Upper lobe of right lung (tissue), 1 donor: ENCODE results near the gene TMEM229B. TPM values are rescaled to one million over a fixed set of nuclear protein-coding genes. Genes with fewer than 3 reads are reported as not detected.
A peak's percentile ranks its signal among the peaks of the same experiment; 100 is the strongest.

ENCODE experiments used
- ATAC-seq: fragments of 200-7000 bp; cut with Tn5 transposase; one replicate; pipeline ENCODE4 v1.9.1; 2020; ENCODE audit warnings: mild to moderate bottlenecking, moderate library complexity
- DNase-seq: peaks from one replicate; pipeline ENCODE4 v3.0.0-alpha.2; 2020
- H3K27ac ChIP-seq: fragments of 200-600 bp; one replicate; pipeline ENCODE4 v1.8.0; 2022
- H3K27me3 ChIP-seq: fragments of 200-600 bp; one replicate; pipeline ENCODE4 v1.8.0; 2022; ENCODE audit warnings: mild to moderate bottlenecking
- H3K36me3 ChIP-seq: fragments of 200-600 bp; one replicate; pipeline ENCODE4 v1.8.0; 2022
- H3K4me1 ChIP-seq: fragments of 200-600 bp; one replicate; pipeline ENCODE4 v1.8.0; 2022
- H3K4me3 ChIP-seq: fragments of 200-600 bp; one replicate; pipeline ENCODE4 v1.8.0; 2022; ENCODE audit warnings: mild to moderate bottlenecking
- H3K9me3 ChIP-seq: fragments of 200-600 bp; one replicate; pipeline ENCODE4 v1.8.0; 2022
- intact Hi-C: fragments of 100-400 bp; cut with DNase I; formaldehyde crosslinking; loops from one replicate; pipeline ENCODE4 v1.11.0; 2022
- total RNA-seq: library from RNA; stranded (reverse); fragmentation: NEBNext Ultra II Directional; extraction: Animal tissue kit (Norgen Biotek cat#: 25700); gene quantifications from one replicate; pipeline ENCODE4 v1.2.1, GENCODE V29; 2021
- TF ChIP-seq, protein P1 (sequence below): fragments of 200-600 bp; IDR thresholded peaks from one replicate; pipeline ENCODE4 v1.8.0; 2022; ENCODE audit warnings: antibody characterized with exemption
- donor health status: DM: no; HTN: yes; CAD: no; lungs with severe emphysema.

The TMEM229B gene
- total RNA-seq, 1 donor from 2014 or later = 5.4 TPM

DNA sequence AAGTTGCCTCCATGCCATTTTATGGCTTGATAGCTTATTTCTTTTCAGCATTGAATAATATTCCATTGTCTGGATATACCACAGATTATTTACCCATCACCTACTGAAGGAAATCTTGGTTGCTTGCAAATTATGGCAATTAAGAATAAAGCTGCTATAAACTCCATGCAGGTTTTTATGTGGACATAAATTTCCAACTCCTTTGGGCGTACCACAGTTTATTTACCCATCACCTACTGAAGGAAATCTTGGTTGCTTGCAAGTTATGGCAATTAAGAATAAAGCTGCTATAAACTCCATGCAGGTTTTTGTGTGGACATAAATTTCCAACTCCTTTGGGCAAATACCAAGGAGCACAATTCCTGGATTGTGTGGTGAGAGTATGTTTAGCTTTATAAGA is 32.0 kb upstream of the TMEM229B start:
- TF ChIP-seq, protein P1, sequence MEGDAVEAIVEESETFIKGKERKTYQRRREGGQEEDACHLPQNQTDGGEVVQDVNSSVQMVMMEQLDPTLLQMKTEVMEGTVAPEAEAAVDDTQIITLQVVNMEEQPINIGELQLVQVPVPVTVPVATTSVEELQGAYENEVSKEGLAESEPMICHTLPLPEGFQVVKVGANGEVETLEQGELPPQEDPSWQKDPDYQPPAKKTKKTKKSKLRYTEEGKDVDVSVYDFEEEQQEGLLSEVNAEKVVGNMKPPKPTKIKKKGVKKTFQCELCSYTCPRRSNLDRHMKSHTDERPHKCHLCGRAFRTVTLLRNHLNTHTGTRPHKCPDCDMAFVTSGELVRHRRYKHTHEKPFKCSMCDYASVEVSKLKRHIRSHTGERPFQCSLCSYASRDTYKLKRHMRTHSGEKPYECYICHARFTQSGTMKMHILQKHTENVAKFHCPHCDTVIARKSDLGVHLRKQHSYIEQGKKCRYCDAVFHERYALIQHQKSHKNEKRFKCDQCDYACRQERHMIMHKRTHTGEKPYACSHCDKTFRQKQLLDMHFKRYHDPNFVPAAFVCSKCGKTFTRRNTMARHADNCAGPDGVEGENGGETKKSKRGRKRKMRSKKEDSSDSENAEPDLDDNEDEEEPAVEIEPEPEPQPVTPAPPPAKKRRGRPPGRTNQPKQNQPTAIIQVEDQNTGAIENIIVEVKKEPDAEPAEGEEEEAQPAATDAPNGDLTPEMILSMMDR = no peak
- intact Hi-C loops = no loop called here
- Histone ChIP-seq H3K27ac (no peak overlapping the region), H3K4me1 (peaks cover 8% of the 10 kb centered on the region), H3K9me3 (no peaks in the 10 kb centered on the region), H3K36me3 (no peaks in the 10 kb centered on the region), H3K4me3 (no peak overlapping the region), H3K27me3 (peaks cover 16% of the 10 kb centered on the region)
- no peak for DNase-seq
- ATAC-seq = no peak

DNA sequence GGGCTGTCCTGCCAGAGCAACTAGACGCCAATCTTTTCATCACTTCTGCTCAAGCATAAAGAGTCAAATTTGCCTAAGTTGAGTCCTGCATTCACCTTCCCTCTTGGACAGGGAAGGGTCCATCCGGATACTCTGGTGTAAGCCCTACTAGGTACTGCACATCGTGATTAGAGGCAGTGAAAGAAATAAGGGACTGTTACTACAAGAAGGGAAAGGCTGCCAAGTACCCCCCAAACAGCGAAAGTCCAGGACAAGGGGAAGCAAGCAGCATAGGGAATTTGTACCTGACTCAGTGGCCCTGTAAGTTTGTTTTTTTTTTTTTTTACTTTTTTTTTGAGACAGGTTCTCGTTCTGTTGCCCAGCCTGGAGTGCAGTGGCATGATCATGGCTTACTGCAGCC is 30.9 kb upstream of the TMEM229B start:
- intact Hi-C loops = no loop called here

GRCh38 chr14:67517083-67517482 is 28.6 kb upstream of the TMEM229B start:
- ATAC-seq (no peak), DNase-seq (no peak)
- H3K4me1 ChIP-seq = peaks cover 11% of the 10 kb centered on the region
- H3K4me3 ChIP-seq = no peak overlapping the region
- H3K9me3 ChIP-seq = no peaks in the 10 kb centered on the region
- no peaks in the 10 kb centered on the region for H3K36me3 ChIP-seq
- H3K27me3 ChIP-seq = no peaks in the 10 kb centered on the region
- H3K27ac ChIP-seq = no peak overlapping the region
- TF ChIP-seq, protein P1 = no peak
- intact Hi-C loops = no loop called here

More for the DNA sequence above, 30.9 kb upstream of the TMEM229B start:
- Histone ChIP-seq H3K27me3 (peaks cover 9% of the 10 kb centered on the region), H3K9me3 (no peaks in the 10 kb centered on the region), H3K4me1 (peaks cover 10% of the 10 kb centered on the region), H3K27ac (no peak overlapping the region), H3K36me3 (no peaks in the 10 kb centered on the region), H3K4me3 (no peak overlapping the region)
- DNase-seq (no peak), ATAC-seq (no peak)
- TF ChIP-seq, protein P1 = no peak

DNA sequence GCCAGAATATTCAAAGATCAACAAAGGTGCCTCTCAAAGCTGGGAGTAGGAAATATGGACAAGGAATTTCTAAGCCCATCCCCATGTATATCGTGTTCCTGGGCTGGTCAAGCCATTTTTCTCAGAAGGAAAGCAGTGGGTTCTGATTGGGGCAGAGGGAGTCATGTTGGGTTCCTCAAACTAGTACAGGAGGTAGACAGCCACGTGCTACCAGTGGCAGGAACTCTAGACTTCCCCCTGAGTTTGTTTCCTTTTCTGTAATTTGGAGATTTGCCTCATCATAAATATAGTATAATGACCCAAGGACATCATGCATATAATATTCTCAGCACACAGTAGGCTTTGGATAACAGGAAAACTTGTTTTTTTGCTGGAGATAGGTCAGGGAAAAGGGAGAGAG is 28.2 kb upstream of the TMEM229B start:
- TF ChIP-seq, protein P1 = no peak
- H3K9me3 ChIP-seq = no peaks in the 10 kb centered on the region
- peaks cover 11% of the 10 kb centered on the region for H3K4me1 ChIP-seq
- DNase-seq (no peak), ATAC-seq (peak; percentile 42)
- no peaks in the 10 kb centered on the region for H3K36me3 ChIP-seq
- no peaks in the 10 kb centered on the region for H3K27me3 ChIP-seq
- no peak overlapping the region for H3K27ac ChIP-seq
- H3K4me3 ChIP-seq = no peak overlapping the region
- intact Hi-C loops = no loop called here

DNA sequence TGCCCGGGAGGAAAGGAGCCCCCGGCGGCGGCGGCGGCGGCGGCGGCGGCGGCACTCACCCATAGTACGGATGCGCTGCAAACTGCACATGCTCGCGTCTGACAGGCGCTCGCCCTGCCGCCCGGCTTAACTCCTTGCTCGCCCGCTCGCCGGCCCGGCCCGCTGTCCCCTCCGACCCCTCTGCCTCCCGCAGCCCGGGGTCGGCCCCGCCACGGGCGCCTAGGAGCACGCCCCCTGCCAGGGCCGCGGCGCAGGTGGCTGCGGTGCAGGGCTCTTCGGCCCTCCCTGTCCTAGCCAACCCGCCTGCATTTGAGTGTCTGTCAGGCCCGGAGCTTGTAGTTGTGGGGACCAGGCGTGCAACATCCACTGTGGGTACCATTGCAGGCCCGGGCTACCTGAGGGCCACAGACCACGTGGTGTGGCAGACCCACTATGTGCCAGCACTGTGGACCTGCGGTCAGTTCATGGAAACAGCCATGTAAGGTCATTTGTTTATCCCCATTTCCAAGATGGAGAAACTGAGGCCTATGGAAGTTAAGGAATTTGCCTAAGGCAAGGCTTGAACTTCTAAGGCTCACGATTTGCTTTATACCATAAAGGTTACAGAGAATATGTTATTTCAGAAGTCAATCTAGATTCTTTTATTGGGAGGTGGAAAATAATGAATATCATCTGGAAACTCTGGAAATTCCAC is 27.0 kb upstream of the TMEM229B start:
- peaks cover 11% of the 10 kb centered on the region for H3K4me1 ChIP-seq
- no peaks in the 10 kb centered on the region for H3K27me3 ChIP-seq
- intact Hi-C loops = no loop called here
- TF ChIP-seq, protein P1 = no peak
- H3K9me3 ChIP-seq = no peaks in the 10 kb centered on the region
- peak; percentile 70 for DNase-seq
- peak; percentile 57 for ATAC-seq
- peak overlapping the region; percentile 49 for H3K27ac ChIP-seq
- peak overlapping the region; percentile 85 for H3K4me3 ChIP-seq
- H3K36me3 ChIP-seq = no peaks in the 10 kb centered on the region
